Frontal cortex (tissue), 4 donors: Measurements from ENCODE around the gene ARSB. TPM values are rescaled to one million over a fixed set of nuclear protein-coding genes. Genes with fewer than 3 reads are reported as not detected.

Experiments
- DNase-seq, 2 donors: peaks; one replicate each; pipeline ENCODE4 v3.0.0; 2012; ENCODE audit warnings: low spot score in 2 of 2
- FAIRE-seq: peaks from 2 replicates; lab custom pipeline; 2012; peaks lifted over from hg19 to GRCh38; lab: Jason Lieb, UNC
- total RNA-seq: library from RNA; depleted of rRNA; stranded (reverse); fragments of >200 nt; gene quantifications from one replicate; pipeline ENCODE4 v1.2.3, GENCODE V29; 2014
- donor health status: control.
- donor health status: control.
- donor health status: control.

ARSB gene
- total RNA-seq, 1 donor from 2014 or later, result 20.4 TPM

GRCh38 chr5:78792345-78793055 is 192.6 kb downstream of the ARSB start:
- FAIRE-seq, result no peak
- no peak for DNase-seq

- FAIRE-seq (no peak), DNase-seq (no peak)
Measured at GRCh38 chr5:78791501-78792100, 193.5 kb downstream of the ARSB start.

GRCh38 chr5:78787783-78788182 is 197.3 kb downstream of the ARSB start:
- DNase-seq (no peak), FAIRE-seq (no peak)

GRCh38 chr5:78785454-78785853 is 199.7 kb downstream of the ARSB start:
- no peak for FAIRE-seq

GRCh38 chr5:78783434-78784130 is 201.5 kb downstream of the ARSB start:
- DNase-seq (no peak), FAIRE-seq (no peak)

More at GRCh38 chr5:78785454-78785853, 199.7 kb downstream of the ARSB start:
- DNase-seq, result no peak

- DNase-seq (no peak), FAIRE-seq (no peak)
Measured at GRCh38 chr5:78782728-78783127, 202.4 kb downstream of the ARSB start.

GRCh38 chr5:78781611-78782286 is 203.4 kb downstream of the ARSB start:
- FAIRE-seq (no peak), DNase-seq (no peak)

- DNase-seq (no peak), FAIRE-seq (no peak)
Measured at GRCh38 chr5:78779771-78780616, 205.1 kb downstream of the ARSB start.

GRCh38 chr5:78779262-78779661 is 205.8 kb downstream of the ARSB start:
- no peak for FAIRE-seq

GRCh38 chr5:78778538-78778937 is 206.6 kb downstream of the ARSB start:
- FAIRE-seq, result no peak
- no peak for DNase-seq

More at GRCh38 chr5:78779262-78779661, 205.8 kb downstream of the ARSB start:
- no peak for DNase-seq

- DNase-seq (no peak), FAIRE-seq (no peak)
Measured at GRCh38 chr5:78777901-78778300, 207.2 kb downstream of the ARSB start.

GRCh38 chr5:78776637-78777036 is 208.5 kb downstream of the ARSB start:
- FAIRE-seq (no peak), DNase-seq (no peak)

- FAIRE-seq (no peak), DNase-seq (no peak)
Measured at GRCh38 chr5:78773655-78774054, 211.5 kb downstream of the ARSB start.

GRCh38 chr5:78771260-78772205 is 213.6 kb downstream of the ARSB start:
- DNase-seq, result no peak
- FAIRE-seq, result no peak

- no peak for FAIRE-seq
- no peak for DNase-seq
Measured at GRCh38 chr5:78768781-78769380, 216.2 kb downstream of the ARSB start.

- FAIRE-seq (no peak), DNase-seq (no peak)
Measured at GRCh38 chr5:78766412-78766762, 218.7 kb downstream of the ARSB start.

GRCh38 chr5:78765756-78766411 is 219.2 kb downstream of the ARSB start:
- DNase-seq, result no peak
- no peak for FAIRE-seq

GRCh38 chr5:78765116-78765515 is 220.0 kb downstream of the ARSB start:
- no peak for FAIRE-seq
- DNase-seq, result no peak
